ENCODE measurements around the gene GTPBP1. TPM values are rescaled to one million over a fixed set of nuclear protein-coding genes. Genes with fewer than 3 reads are reported as not detected.

The GTPBP1 gene
- total RNA-seq, 1 experiment from 2014 or later = 94.7 TPM

DNA sequence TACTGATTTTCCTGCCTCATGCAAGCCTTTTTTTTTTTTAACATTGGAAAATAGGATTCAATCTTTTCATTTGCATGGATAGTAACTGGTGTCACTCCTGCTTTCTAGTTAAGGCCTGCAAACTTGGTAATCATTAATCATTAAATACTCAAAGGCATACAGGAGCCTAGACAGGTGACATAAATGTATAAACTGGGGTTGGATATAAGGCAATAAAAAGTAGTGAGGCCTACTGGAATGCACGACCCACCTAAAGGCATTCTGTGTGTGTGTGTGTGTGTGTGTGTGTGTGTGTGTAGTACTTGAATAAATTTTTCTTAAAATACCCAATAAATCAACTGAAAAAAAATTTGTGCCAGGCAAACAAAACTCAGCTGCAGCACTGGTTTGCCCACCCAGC lies 16.1 kb upstream of the GTPBP1 start:
- Histone ChIP-seq H3K36me3 (ENCODE audit: low read depth) (peaks cover 65% of the 10 kb centered on the region), H3K27me3 (ENCODE audit: insufficient read depth, low read depth) (no peaks in the 10 kb centered on the region), H3K4me2 (no peak overlapping the region), H3K4me3 (no peak overlapping the region), H3K9me3 (ENCODE audit: insufficient read depth, low read depth) (no peaks in the 10 kb centered on the region), H3K9me2 (ENCODE audit: insufficient read depth) (no peaks in the 10 kb centered on the region), H2AFZ (no peak overlapping the region), H4K20me1 (ENCODE audit: insufficient read depth) (no peaks in the 10 kb centered on the region; the same call in 1 of the 2 replicates), H3K79me2 (ENCODE audit: low read depth) (peaks cover 55% of the 10 kb centered on the region), H3F3A (ENCODE audit: insufficient read depth, low read depth) (peaks cover 63% of the 10 kb centered on the region), H3K27ac (no peak overlapping the region), H3K4me1 (replicated peaks; ENCODE audit: insufficient read depth) (peaks cover 9% of the 10 kb centered on the region)
- ChIA-PET CTCF (no interaction called here), POLR2A (ENCODE audit: unreplicated experiment) (no interaction called here)
- no peak for TF ChIP-seq EZH2 (IDR thresholded peaks at IDR 0.05; ENCODE audit: low read depth)
- TF ChIP-seq, protein P1, sequence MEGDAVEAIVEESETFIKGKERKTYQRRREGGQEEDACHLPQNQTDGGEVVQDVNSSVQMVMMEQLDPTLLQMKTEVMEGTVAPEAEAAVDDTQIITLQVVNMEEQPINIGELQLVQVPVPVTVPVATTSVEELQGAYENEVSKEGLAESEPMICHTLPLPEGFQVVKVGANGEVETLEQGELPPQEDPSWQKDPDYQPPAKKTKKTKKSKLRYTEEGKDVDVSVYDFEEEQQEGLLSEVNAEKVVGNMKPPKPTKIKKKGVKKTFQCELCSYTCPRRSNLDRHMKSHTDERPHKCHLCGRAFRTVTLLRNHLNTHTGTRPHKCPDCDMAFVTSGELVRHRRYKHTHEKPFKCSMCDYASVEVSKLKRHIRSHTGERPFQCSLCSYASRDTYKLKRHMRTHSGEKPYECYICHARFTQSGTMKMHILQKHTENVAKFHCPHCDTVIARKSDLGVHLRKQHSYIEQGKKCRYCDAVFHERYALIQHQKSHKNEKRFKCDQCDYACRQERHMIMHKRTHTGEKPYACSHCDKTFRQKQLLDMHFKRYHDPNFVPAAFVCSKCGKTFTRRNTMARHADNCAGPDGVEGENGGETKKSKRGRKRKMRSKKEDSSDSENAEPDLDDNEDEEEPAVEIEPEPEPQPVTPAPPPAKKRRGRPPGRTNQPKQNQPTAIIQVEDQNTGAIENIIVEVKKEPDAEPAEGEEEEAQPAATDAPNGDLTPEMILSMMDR (conservative IDR thresholded peaks at IDR 0.05) = no peak
- intact Hi-C loops (cut with micrococcal nuclease; ENCODE audit: unreplicated experiment) = no loop called here
- DNase-seq = no peak
- no TSS peak for BruUV-seq (replicated peaks)

DNA sequence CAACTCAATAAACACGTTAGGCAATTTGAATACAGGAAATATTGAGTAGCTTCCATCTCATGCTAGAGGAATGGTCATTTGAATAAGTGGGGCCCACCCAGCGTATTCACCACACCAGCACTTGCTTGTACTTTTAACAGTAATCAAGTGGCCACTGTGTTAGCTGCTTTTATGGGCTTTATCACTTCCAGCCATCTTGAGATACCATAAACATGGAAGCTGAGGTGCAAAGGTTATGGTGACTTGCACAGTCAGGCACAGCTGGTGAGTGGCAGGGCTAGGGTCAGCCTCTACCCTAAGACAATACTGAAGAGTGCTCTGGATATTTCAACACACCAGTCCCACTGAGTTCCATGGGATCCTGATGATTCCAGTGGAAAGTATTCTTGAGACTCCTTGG lies 11.7 kb upstream of the GTPBP1 start:
- no peak overlapping the region for H2AFZ ChIP-seq
- ChIA-PET CTCF (interaction anchor here (2.9 kb wide), 1 partner anchor 12 kb away, joined by 16 read pairs; the partner anchor contains the start of gene TOMM22), POLR2A (ENCODE audit: unreplicated experiment) (no interaction called here)
- peaks cover 14% of the 10 kb centered on the region; the same call in 1 of the 2 replicates for H4K20me1 ChIP-seq (ENCODE audit: insufficient read depth)
- no TSS peak for BruUV-seq (replicated peaks)
- intact Hi-C loops (cut with micrococcal nuclease; ENCODE audit: unreplicated experiment) = no loop called here
- H3K4me3 ChIP-seq = no peak overlapping the region
- TF ChIP-seq EZH2 (IDR thresholded peaks at IDR 0.05; ENCODE audit: low read depth) = no peak
- DNase-seq = no peak
- peak overlapping the region; percentile 88 for H3K27ac ChIP-seq
- H3K36me3 ChIP-seq (ENCODE audit: low read depth) = peaks cover 54% of the 10 kb centered on the region
- peaks cover 52% of the 10 kb centered on the region for H3K4me1 ChIP-seq (replicated peaks; ENCODE audit: insufficient read depth)
- peaks cover 93% of the 10 kb centered on the region for H3K79me2 ChIP-seq (ENCODE audit: low read depth)
- peak overlapping the region; percentile 92 for H3K4me2 ChIP-seq
- no peaks in the 10 kb centered on the region for H3K9me3 ChIP-seq (ENCODE audit: insufficient read depth, low read depth)
- no peaks in the 10 kb centered on the region for H3K27me3 ChIP-seq (ENCODE audit: insufficient read depth, low read depth)
- no peaks in the 10 kb centered on the region for H3K9me2 ChIP-seq (ENCODE audit: insufficient read depth)
- H3F3A ChIP-seq (ENCODE audit: insufficient read depth, low read depth) = peaks cover 61% of the 10 kb centered on the region

DNA sequence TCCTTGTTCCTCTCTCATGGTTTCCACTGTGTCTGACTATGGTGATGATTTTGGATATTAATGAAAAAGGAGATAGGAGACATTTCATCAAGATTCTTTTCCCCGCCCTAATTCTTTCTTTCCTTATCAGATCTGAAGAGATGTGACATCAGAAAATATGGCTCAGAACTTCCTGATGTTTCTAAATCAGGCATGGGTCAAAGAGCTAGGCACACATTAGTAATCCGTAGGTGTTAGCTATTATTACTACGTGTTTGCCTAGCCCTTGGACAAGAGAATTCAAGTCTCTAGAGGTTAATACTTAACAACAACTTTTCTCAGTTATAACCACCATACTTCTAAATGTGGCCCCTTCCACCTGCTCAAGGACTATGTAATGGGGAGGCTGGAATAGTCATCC lies 10.8 kb upstream of the GTPBP1 start:
- peak in 1 of 2 experiments; percentile 94 for DNase-seq
- Histone ChIP-seq H2AFZ (no peak overlapping the region), H3F3A (ENCODE audit: insufficient read depth, low read depth) (peaks cover 58% of the 10 kb centered on the region), H3K27ac (peak overlapping the region; percentile 88), H3K9me3 (ENCODE audit: insufficient read depth, low read depth) (no peaks in the 10 kb centered on the region), H3K4me1 (replicated peaks; ENCODE audit: insufficient read depth) (peaks cover 52% of the 10 kb centered on the region), H3K9me2 (ENCODE audit: insufficient read depth) (no peaks in the 10 kb centered on the region), H3K79me2 (ENCODE audit: low read depth) (peaks cover 93% of the 10 kb centered on the region), H3K4me2 (peak overlapping the region; percentile 92), H3K4me3 (peak overlapping the region; percentile 27; the same call in 1 of the 2 replicates), H3K36me3 (ENCODE audit: low read depth) (peaks cover 50% of the 10 kb centered on the region), H4K20me1 (ENCODE audit: insufficient read depth) (peaks cover 14% of the 10 kb centered on the region; the same call in 1 of the 2 replicates), H3K27me3 (ENCODE audit: insufficient read depth, low read depth) (no peaks in the 10 kb centered on the region)
- intact Hi-C loops (cut with micrococcal nuclease; ENCODE audit: unreplicated experiment) = no loop called here
- POLR2A ChIA-PET (ENCODE audit: unreplicated experiment) = interaction anchor here (0.6 to 1.3 kb wide), 10 partner anchors 11 to 822 kb away, joined by 3 to 22 read pairs (median 4); partner anchors contain the start of gene GTPBP1
- CTCF ChIA-PET = interaction anchor here (0.6 to 2.9 kb wide), 3 partner anchors 13 to 1063 kb away, joined by 3 to 16 read pairs (median 4); partner anchors contain the start of gene TOMM22
- no TSS peak for BruUV-seq (replicated peaks)
- TF ChIP-seq EZH2 (IDR thresholded peaks at IDR 0.05; ENCODE audit: low read depth) = no peak
- TF ChIP-seq, protein P1 (conservative IDR thresholded peaks at IDR 0.05) = no peak

All from PC-9 (cell line).